Measurements from ENCODE around the gene MMP24OS.

The MMP24OS gene

DNA sequence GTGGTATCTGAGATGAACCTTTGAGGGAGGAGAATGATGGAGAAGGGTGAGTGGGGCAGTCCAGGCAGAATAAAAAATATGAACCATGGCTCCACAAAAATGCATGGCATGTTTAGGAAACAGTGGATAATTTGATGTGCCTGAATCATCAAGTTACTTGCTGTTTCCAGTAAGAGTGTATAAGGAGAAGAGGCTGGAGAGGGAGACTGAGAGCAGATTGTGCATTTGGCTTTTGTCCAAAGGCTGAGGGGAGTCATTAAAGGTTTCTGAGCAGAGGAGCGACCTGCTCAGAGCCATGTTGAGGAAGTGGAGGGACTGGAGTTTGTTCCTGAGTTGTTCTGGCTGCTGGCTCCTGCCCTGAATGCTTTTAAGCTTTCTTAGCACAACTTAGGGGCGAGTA, 45.3 kb downstream of the MMP24OS start:
- TF ChIP-seq TEAD4 (IDR thresholded peaks at IDR 0.05) (no peak), TAF1 (IDR thresholded peaks at IDR 0.05; ENCODE audit: low read depth) (no peak), ZBTB7A (IDR thresholded peaks at IDR 0.05; ENCODE audit: low read depth) (no peak), FOXM1 (IDR thresholded peaks at IDR 0.05; ENCODE audit: borderline replicate concordance, low read depth) (no peak), CEBPB (IDR thresholded peaks at IDR 0.05) (no peak), YY1 (IDR thresholded peaks at IDR 0.05; ENCODE audit: low read depth) (no peak), NFIC (IDR thresholded peaks at IDR 0.05) (no peak)

DNA sequence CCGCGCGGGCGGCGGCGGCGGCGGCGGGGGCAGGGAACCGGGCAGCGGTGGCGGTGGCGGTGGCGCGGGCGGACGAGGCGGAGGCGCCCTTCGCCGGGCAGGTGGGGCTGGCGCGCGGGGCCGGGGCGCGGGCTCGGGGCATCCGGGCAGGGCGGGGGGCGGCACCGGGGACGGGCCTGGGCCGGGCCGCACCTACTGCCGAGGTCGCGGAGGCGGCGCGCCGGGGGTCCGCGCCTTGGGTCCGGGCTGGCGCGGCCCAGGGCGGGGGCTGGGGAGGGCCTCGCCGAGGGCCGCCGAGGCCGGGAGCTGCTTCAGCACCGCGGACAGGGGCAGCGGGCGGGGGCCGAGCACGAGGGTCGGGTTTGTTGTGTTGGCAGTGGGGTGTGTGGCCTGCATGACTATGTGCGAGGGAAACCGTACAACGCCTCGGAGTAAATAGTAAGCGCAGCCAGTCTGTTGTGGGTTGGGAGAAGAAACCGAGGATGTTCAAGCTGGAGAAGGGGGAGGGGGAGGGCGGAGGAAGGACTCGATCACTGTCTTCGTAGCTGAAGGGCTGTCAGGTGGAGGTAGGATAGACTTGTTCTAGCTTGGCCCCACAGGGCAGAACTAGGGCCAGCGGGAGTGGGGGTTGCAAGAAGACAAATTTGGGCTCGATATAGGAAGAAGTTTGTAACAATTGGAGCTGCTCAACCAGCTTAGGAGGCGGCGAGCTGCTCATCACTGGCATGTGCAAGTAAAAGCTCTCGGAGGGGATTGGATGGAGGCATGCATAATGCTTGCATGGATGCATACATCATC, 50.8 kb downstream of the MMP24OS start:
- TF ChIP-seq EP300 (IDR thresholded peaks at IDR 0.05; ENCODE audit: borderline replicate concordance), result no peak
- TF ChIP-seq, protein P1, sequence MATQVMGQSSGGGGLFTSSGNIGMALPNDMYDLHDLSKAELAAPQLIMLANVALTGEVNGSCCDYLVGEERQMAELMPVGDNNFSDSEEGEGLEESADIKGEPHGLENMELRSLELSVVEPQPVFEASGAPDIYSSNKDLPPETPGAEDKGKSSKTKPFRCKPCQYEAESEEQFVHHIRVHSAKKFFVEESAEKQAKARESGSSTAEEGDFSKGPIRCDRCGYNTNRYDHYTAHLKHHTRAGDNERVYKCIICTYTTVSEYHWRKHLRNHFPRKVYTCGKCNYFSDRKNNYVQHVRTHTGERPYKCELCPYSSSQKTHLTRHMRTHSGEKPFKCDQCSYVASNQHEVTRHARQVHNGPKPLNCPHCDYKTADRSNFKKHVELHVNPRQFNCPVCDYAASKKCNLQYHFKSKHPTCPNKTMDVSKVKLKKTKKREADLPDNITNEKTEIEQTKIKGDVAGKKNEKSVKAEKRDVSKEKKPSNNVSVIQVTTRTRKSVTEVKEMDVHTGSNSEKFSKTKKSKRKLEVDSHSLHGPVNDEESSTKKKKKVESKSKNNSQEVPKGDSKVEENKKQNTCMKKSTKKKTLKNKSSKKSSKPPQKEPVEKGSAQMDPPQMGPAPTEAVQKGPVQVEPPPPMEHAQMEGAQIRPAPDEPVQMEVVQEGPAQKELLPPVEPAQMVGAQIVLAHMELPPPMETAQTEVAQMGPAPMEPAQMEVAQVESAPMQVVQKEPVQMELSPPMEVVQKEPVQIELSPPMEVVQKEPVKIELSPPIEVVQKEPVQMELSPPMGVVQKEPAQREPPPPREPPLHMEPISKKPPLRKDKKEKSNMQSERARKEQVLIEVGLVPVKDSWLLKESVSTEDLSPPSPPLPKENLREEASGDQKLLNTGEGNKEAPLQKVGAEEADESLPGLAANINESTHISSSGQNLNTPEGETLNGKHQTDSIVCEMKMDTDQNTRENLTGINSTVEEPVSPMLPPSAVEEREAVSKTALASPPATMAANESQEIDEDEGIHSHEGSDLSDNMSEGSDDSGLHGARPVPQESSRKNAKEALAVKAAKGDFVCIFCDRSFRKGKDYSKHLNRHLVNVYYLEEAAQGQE (IDR thresholded peaks at IDR 0.05; ENCODE audit: low read depth), result peak; percentile 95
- TF ChIP-seq TEAD4 (IDR thresholded peaks at IDR 0.05), result 0 out of 2 replicates have a peak, but pooled peaks have one; percentile 21
- 0 out of 2 replicates have a peak, but pooled peaks have one; percentile 20 for TF ChIP-seq EGR1 (IDR thresholded peaks at IDR 0.05)
- TF ChIP-seq TAF1 (IDR thresholded peaks at IDR 0.05; ENCODE audit: low read depth), result no peak
- TF ChIP-seq, protein P2, sequence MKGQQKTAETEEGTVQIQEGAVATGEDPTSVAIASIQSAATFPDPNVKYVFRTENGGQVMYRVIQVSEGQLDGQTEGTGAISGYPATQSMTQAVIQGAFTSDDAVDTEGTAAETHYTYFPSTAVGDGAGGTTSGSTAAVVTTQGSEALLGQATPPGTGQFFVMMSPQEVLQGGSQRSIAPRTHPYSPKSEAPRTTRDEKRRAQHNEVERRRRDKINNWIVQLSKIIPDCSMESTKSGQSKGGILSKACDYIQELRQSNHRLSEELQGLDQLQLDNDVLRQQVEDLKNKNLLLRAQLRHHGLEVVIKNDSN (IDR thresholded peaks at IDR 0.05), result no peak
- TF ChIP-seq FOXM1 (IDR thresholded peaks at IDR 0.05; ENCODE audit: borderline replicate concordance, low read depth), result no peak
- peak; percentile 77; the same call in 1 of the 2 replicates for TF ChIP-seq ZBTB7A (IDR thresholded peaks at IDR 0.05; ENCODE audit: low read depth)
- TF ChIP-seq, protein P3, sequence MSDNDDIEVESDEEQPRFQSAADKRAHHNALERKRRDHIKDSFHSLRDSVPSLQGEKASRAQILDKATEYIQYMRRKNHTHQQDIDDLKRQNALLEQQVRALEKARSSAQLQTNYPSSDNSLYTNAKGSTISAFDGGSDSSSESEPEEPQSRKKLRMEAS (IDR thresholded peaks at IDR 0.05), result peak; percentile 97
- TF ChIP-seq YY1 (IDR thresholded peaks at IDR 0.05; ENCODE audit: low read depth), result 0 out of 2 replicates have a peak, but pooled peaks have one; percentile 37
- TF ChIP-seq NFIC (IDR thresholded peaks at IDR 0.05), result 0 out of 2 replicates have a peak, but pooled peaks have one; percentile 21

All from Ishikawa (cell line).